H1 (cell line): Measurements from ENCODE around the gene RPGRIP1. TPM values are rescaled to one million over a fixed set of nuclear protein-coding genes. Genes with fewer than 3 reads are reported as not detected.

Experiments used
- CTCF ChIA-PET: fragments of 300-600 bp; sonication (Branson Sonifier 250); formaldehyde crosslinking; loops from one replicate; lab custom pipeline; 2021; ENCODE audit not compliant: partially characterized antibody; lab: Charles Lee
- POLR2A ChIA-PET: fragments of 300-600 bp; sonication (Branson Sonifier 250); formaldehyde crosslinking; loops from one replicate; lab custom pipeline; 2021; ENCODE audit warnings: inconsistent platforms; ENCODE audit not compliant: partially characterized antibody; lab: Charles Lee
- DNase-seq, 2 experiments: peaks; one replicate each; pipeline versions ENCODE4 v3.0.0 to v3.0.0-alpha.2; 2010 to 2022; ENCODE audit warnings: low spot score in 2 of 2, low read depth in 1 of 2, mixed read lengths in 1 of 2
- FAIRE-seq: peaks from 2 replicates; lab custom pipeline; 2011; peaks lifted over from hg19 to GRCh38; lab: Jason Lieb, UNC
- H2AFZ ChIP-seq: 2 replicates; pipeline ENCODE4 v1.8.1; 2012; ENCODE audit warnings: low read length, inconsistent platforms
- H2AK5ac ChIP-seq: 2 replicates; pipeline ENCODE4 v1.6.1; 2013; ENCODE audit warnings: low read depth, low read length
- H2BK120ac ChIP-seq: replicated peaks from 2 replicates; pipeline ENCODE3; 2013; ENCODE audit warnings: low read depth, low read length, inconsistent platforms
- H2BK12ac ChIP-seq: 2 replicates; pipeline ENCODE4 v1.6.1; 2013; ENCODE audit warnings: low read depth, low read length
- H2BK15ac ChIP-seq: 2 replicates; pipeline ENCODE4 v1.6.1; 2013; ENCODE audit warnings: low read length
- H2BK20ac ChIP-seq: 2 replicates; pipeline ENCODE4 v1.6.1; 2013; ENCODE audit warnings: low read length
- H2BK5ac ChIP-seq: 2 replicates; pipeline ENCODE4 v1.6.1; 2013; ENCODE audit warnings: low read depth, low read length
- H3K14ac ChIP-seq: 2 replicates; pipeline ENCODE4 v1.6.1; 2013; ENCODE audit warnings: inconsistent platforms; ENCODE audit not compliant: insufficient read length
- H3K18ac ChIP-seq: 2 replicates; pipeline ENCODE4 v1.6.1; 2013; ENCODE audit warnings: low read length; ENCODE audit errors: extremely low read depth
- H3K23ac ChIP-seq: 2 replicates; pipeline ENCODE4 v1.6.1; 2013; ENCODE audit warnings: inconsistent platforms; ENCODE audit not compliant: insufficient read length
- H3K23me2 ChIP-seq: 2 replicates; pipeline ENCODE4 v1.6.1; 2013; ENCODE audit warnings: low read depth, low read length
- H3K27ac ChIP-seq: 2 replicates; pipeline ENCODE4 v1.6.1; 2011; ENCODE audit warnings: low read depth, low read length, inconsistent platforms
- H3K27me3 ChIP-seq, 4 experiments: replicated peaks in 1 of 4; 1 replicate in 1 of 4; 2 replicates in 3 of 4; pipeline versions ENCODE4 v1.6.1 to v1.8.1; 2011 to 2013; ENCODE audit warnings: low read length in 3 of 4, mild to moderate bottlenecking in 3 of 4, inconsistent platforms in 2 of 4, mixed read lengths in 2 of 4, moderate library complexity in 1 of 4; ENCODE audit not compliant: control insufficient read depth in 3 of 4, insufficient read depth in 3 of 4; ENCODE audit errors: extremely low read depth in 1 of 4
- H3K36me3 ChIP-seq, 4 experiments: 2 replicates each; pipeline versions ENCODE4 v1.6.1 to v1.8.1; 2011 to 2013; ENCODE audit warnings: mild to moderate bottlenecking in 4 of 4, low read length in 3 of 4, moderate library complexity in 2 of 4, control low read depth in 1 of 4, inconsistent platforms in 1 of 4; ENCODE audit not compliant: insufficient read depth in 4 of 4, control insufficient read depth in 2 of 4
- H3K4ac ChIP-seq: replicated peaks from 2 replicates; pipeline ENCODE3; 2013; ENCODE audit warnings: low read length, low read depth, mixed read lengths, inconsistent platforms; ENCODE audit not compliant: insufficient read length
- H3K4me1 ChIP-seq, 4 experiments: replicated peaks in 1 of 4; 1 replicate in 1 of 4; 2 replicates in 3 of 4; pipeline versions ENCODE4 v1.6.1 to v1.8.1; 2011 to 2013; ENCODE audit warnings: low read length in 3 of 4, inconsistent platforms in 2 of 4, mixed read lengths in 1 of 4; ENCODE audit not compliant: insufficient read depth in 4 of 4, control insufficient read depth in 3 of 4
- H3K4me2 ChIP-seq, 2 experiments: 2 replicates each; pipeline versions ENCODE4 v1.6.1 to v1.8.1; 2011 to 2013; ENCODE audit warnings: low read depth in 2 of 2, low read length in 2 of 2, control low read depth in 1 of 2, inconsistent platforms in 1 of 2, mild to moderate bottlenecking in 1 of 2; ENCODE audit not compliant: insufficient read depth in 1 of 2
- H3K4me3 ChIP-seq, 4 experiments: fragments of 200-600, 300-600 bp in 1 of 4; sonication (generic), shearing (Covaris generic), sonication (Bioruptor Twin) in 1 of 4; 2 replicates each; pipeline versions ENCODE4 v1.5.1 to v1.8.1; 2011 to 2016; ENCODE audit warnings: low read length in 4 of 4, low read depth in 3 of 4, control low read depth in 2 of 4, inconsistent platforms in 2 of 4, mild to moderate bottlenecking in 2 of 4, mixed read lengths in 1 of 4, moderate library complexity in 1 of 4; ENCODE audit not compliant: insufficient read depth in 2 of 4; ENCODE audit errors: extremely low read depth in 1 of 4
- H3K56ac ChIP-seq: replicated peaks from 2 replicates; pipeline ENCODE3; 2013; ENCODE audit warnings: low read depth, mild to moderate bottlenecking, mixed read lengths, low read length, inconsistent platforms; ENCODE audit not compliant: insufficient read length
- H3K79me1 ChIP-seq: 2 replicates; pipeline ENCODE4 v1.6.1; 2013; ENCODE audit warnings: low read depth, low read length, control low read depth
- H3K79me2 ChIP-seq, 2 experiments: 2 replicates each; pipeline versions ENCODE4 v1.6.1 to v1.8.1; 2012 to 2013; ENCODE audit warnings: low read length in 2 of 2, mild to moderate bottlenecking in 2 of 2, inconsistent platforms in 1 of 2; ENCODE audit not compliant: insufficient read depth in 2 of 2, control insufficient read depth in 1 of 2
- H3K9ac ChIP-seq, 4 experiments: replicated peaks in 1 of 4; 1 replicate in 1 of 4; 2 replicates in 3 of 4; pipeline versions ENCODE4 v1.6.1 to v1.8.1; 2011 to 2013; ENCODE audit warnings: low read depth in 3 of 4, low read length in 3 of 4, control low read depth in 2 of 4, mild to moderate bottlenecking in 2 of 4, moderate library complexity in 2 of 4, inconsistent platforms in 1 of 4; ENCODE audit errors: extremely low read depth in 1 of 4
- H3K9me3 ChIP-seq, 2 experiments: 2 replicates each; pipeline versions ENCODE4 v1.6.1 to v1.8.1; 2012 to 2013; ENCODE audit warnings: mild to moderate bottlenecking in 2 of 2, moderate library complexity in 2 of 2, control low read depth in 1 of 2, inconsistent platforms in 1 of 2, low read depth in 1 of 2, low read length in 1 of 2, mixed read lengths in 1 of 2; ENCODE audit not compliant: insufficient read depth in 2 of 2
- H4K20me1 ChIP-seq, 2 experiments: replicated peaks in 1 of 2; 2 replicates each; pipeline versions ENCODE3 to v1.8.1; 2011 to 2013; ENCODE audit warnings: inconsistent platforms in 2 of 2, low read length in 2 of 2, mild to moderate bottlenecking in 1 of 2; ENCODE audit not compliant: insufficient read depth in 2 of 2, control insufficient read depth in 1 of 2
- H4K5ac ChIP-seq: 2 replicates; pipeline ENCODE4 v1.6.1; 2013; ENCODE audit warnings: low read length, low read depth, mixed read lengths, inconsistent platforms; ENCODE audit not compliant: insufficient read length
- H4K8ac ChIP-seq: 2 replicates; pipeline ENCODE4 v1.8.0; 2013; ENCODE audit warnings: mild to moderate bottlenecking, moderate library complexity, low read length, inconsistent platforms; ENCODE audit not compliant: insufficient read depth; ENCODE audit errors: extremely low read depth
- H4K91ac ChIP-seq: replicated peaks from 2 replicates; pipeline ENCODE3; 2013; ENCODE audit warnings: low read length, mixed read lengths, inconsistent platforms; ENCODE audit not compliant: insufficient read length
- BRCA1 ChIP-seq: IDR thresholded peaks from 2 replicates; pipeline ENCODE4 v1.6.1; 2012; ENCODE audit warnings: low read depth, low read length, improper control_type of control experiment
- CTBP2 ChIP-seq: IDR thresholded peaks from 2 replicates; pipeline ENCODE4 v1.7.0; 2011; ENCODE audit warnings: borderline replicate concordance, mild to moderate bottlenecking, moderate library complexity, mixed read lengths, low read length; ENCODE audit not compliant: insufficient read depth, insufficient read length
- JUND ChIP-seq: IDR thresholded peaks from 2 replicates; pipeline ENCODE4 v1.6.1; 2011; ENCODE audit warnings: mild to moderate bottlenecking, improper control_type of control experiment, low read length
- KDM1A ChIP-seq: fragments of 200-600, 300-600 bp; sonication (generic); IDR thresholded peaks from 2 replicates; pipeline ENCODE4 v1.7.1; 2016; ENCODE audit warnings: mild to moderate bottlenecking, low read length, borderline replicate concordance
- RBBP5 ChIP-seq: IDR thresholded peaks from 2 replicates; pipeline ENCODE4 v1.7.1; 2012; ENCODE audit warnings: low read depth, mild to moderate bottlenecking, inconsistent platforms, low read length, moderate library complexity, borderline replicate concordance
- RFX5 ChIP-seq: IDR thresholded peaks from 2 replicates; pipeline ENCODE4 v1.6.1; 2011; ENCODE audit warnings: low read depth, low read length, improper control_type of control experiment, borderline replicate concordance
- SIX5 ChIP-seq: IDR thresholded peaks from 2 replicates; pipeline ENCODE4 v1.6.1; 2011; ENCODE audit warnings: mild to moderate bottlenecking, low read depth, low read length
- SP4 ChIP-seq: IDR thresholded peaks from 2 replicates; pipeline ENCODE4 v1.6.1; 2012; ENCODE audit warnings: low read length, inconsistent platforms
- SRF ChIP-seq: IDR thresholded peaks from 2 replicates; pipeline ENCODE4 v1.6.1; 2011; ENCODE audit warnings: mild to moderate bottlenecking, low read depth, low read length, moderate library complexity
- TAF7 ChIP-seq: optimal IDR thresholded peaks from 2 replicates; pipeline ENCODE3; 2011; ENCODE audit warnings: low read depth, mild to moderate bottlenecking, inconsistent platforms, low read length, moderate library complexity, borderline replicate concordance
- TBP ChIP-seq: IDR thresholded peaks from 2 replicates; pipeline ENCODE4 v1.6.1; 2011; ENCODE audit warnings: low read depth, low read length, improper control_type of control experiment
- TCF12 ChIP-seq: IDR thresholded peaks from 2 replicates; pipeline ENCODE4 v1.6.1; 2011; ENCODE audit warnings: low read depth, mild to moderate bottlenecking, low read length
- ZNF274 ChIP-seq: IDR thresholded peaks from 2 replicates; pipeline ENCODE4 v1.7.0; 2012; ENCODE audit warnings: low read length, borderline replicate concordance; ENCODE audit errors: extremely low read depth
- WGBS, 2 experiments: shearing (Covaris generic) in 1 of 2; methylation state at CpG; one replicate each; pipeline versions ENCODE4 v1.1.6 to v1.1.7; 2013 to 2015; ENCODE audit warnings: low lambda C conversion rate in 2 of 2, mixed read lengths in 2 of 2, inconsistent platforms in 1 of 2, low coverage in 1 of 2, missing lambda C conversion rate in 1 of 2; ENCODE audit not compliant: insufficient replicate concordance in 2 of 2, insufficient coverage in 1 of 2, insufficient read length in 1 of 2; ENCODE audit errors: extremely low coverage in 1 of 2, missing lambda C conversion rate in 1 of 2; 5-methylcytosine and 5-hydroxymethylcytosine counted together
- polyA plus RNA-seq, 7 experiments: library from polyadenylated mRNA; depleted of rRNA in 3 of 7; stranded (reverse) in 5 of 7; unstranded in 2 of 7; fragments of >200 nt in 5 of 7; fragments of 200-250 nt in 2 of 7; gene quantifications; 1 replicate in 5 of 7; 2 replicates in 1 of 7; 4 replicates in 1 of 7; pipeline versions ENCODE4 v1.2.1 to v1.2.3, GENCODE V29; 2011 to 2013; ENCODE audit warnings: missing spikeins in 2 of 7, mixed read lengths in 2 of 7
- total RNA-seq: library from RNA; stranded (reverse); fragmentation: NEBNext Ultra II Directional; extraction: Animal tissue kit (Norgen Biotek cat#: 25700); gene quantifications from 2 replicates; pipeline ENCODE4 v1.2.1, GENCODE V29; 2021

Gene RPGRIP1
- total and polyA plus RNA-seq, 2 of the 8 experiments (the other 6 are each of a cell fraction or from before 2014, with no cell fraction given), result 0.36 to 0.65 TPM

- no peak overlapping the region for H3K23ac ChIP-seq
- no peak overlapping the region for H4K5ac ChIP-seq
- TF ChIP-seq TCF12, result no peak
- TF ChIP-seq RBBP5, result no peak
- no peak for TF ChIP-seq JUND
- no peak for TF ChIP-seq CTBP2
- no peak for TF ChIP-seq SP4
- TF ChIP-seq SRF, result no peak
- TF ChIP-seq TBP, result no peak
- TF ChIP-seq ZNF274, result no peak
- TF ChIP-seq SIX5, result no peak
- no peak for TF ChIP-seq RFX5
- no peak for TF ChIP-seq BRCA1
- TF ChIP-seq TAF7, result no peak
- TF ChIP-seq KDM1A, result no peak
Observed at GRCh38 chr14:21322716-21323115, 42.8 kb downstream of the RPGRIP1 start.

More at GRCh38 chr14:21322716-21323115, 42.8 kb downstream of the RPGRIP1 start:
- H2BK15ac ChIP-seq, result no peak overlapping the region
- H3K27me3 ChIP-seq, result no peaks in the 10 kb centered on the region
- no peak overlapping the region for H3K56ac ChIP-seq
- WGBS, 2 experiments, result 58% methylated on average over 2 of the region's 2 CpGs; no CpG with 5 or more reads in 1 of the 2 experiments
- H2BK12ac ChIP-seq, result no peak overlapping the region
- H3K18ac ChIP-seq, result no peak overlapping the region
- no peak overlapping the region for H3K4me2 ChIP-seq
- no peak overlapping the region for H2AK5ac ChIP-seq
- H2BK5ac ChIP-seq, result no peak overlapping the region
- no peak overlapping the region for H3K27ac ChIP-seq
- ChIA-PET CTCF (interaction anchor here (1.0 kb wide), 1 partner anchor 10 kb away, joined by 6 read pairs; no protein-coding TSS in a partner anchor), POLR2A (interaction anchor here (1.2 to 1.4 kb wide), 2 partner anchors 11 to 14 kb away, joined by 3 to 5 read pairs; no protein-coding TSS in a partner anchor)
- H3K79me2 ChIP-seq, result no peaks in the 10 kb centered on the region
- no peaks in the 10 kb centered on the region for H3K79me1 ChIP-seq
- H4K20me1 ChIP-seq, result no peaks in the 10 kb centered on the region
- H3K9ac ChIP-seq, result no peak overlapping the region
- no peak overlapping the region for H4K91ac ChIP-seq
- H3K36me3 ChIP-seq, result no peaks in the 10 kb centered on the region
- no peak overlapping the region for H4K8ac ChIP-seq
- H3K4ac ChIP-seq, result no peak overlapping the region
- DNase-seq (no peak), FAIRE-seq (no peak)
- H3K4me1 ChIP-seq, result peaks cover 0 to 2% (median 0%) of the 10 kb centered on the region in 4 experiments; a peak in 2 of 7 replicates
- H3K14ac ChIP-seq, result no peak overlapping the region
- H2BK120ac ChIP-seq, result no peak overlapping the region
- H2BK20ac ChIP-seq, result no peak overlapping the region
- no peak overlapping the region for H2AFZ ChIP-seq
- H3K9me3 ChIP-seq, result no peaks in the 10 kb centered on the region
- H3K4me3 ChIP-seq, result no peak overlapping the region
- H3K23me2 ChIP-seq, result peaks cover 2% of the 10 kb centered on the region; the same call in 1 of the 2 replicates
